Myometrial cell (primary cell): ENCODE results near the gene ANKRD61. TPM values are rescaled to one million over a fixed set of nuclear protein-coding genes. Genes with fewer than 3 reads are reported as not detected.

Source experiments
- total RNA-seq: library from RNA; depleted of rRNA; stranded (reverse); fragments of >200 nt; gene quantifications from 2 replicates; pipeline ENCODE4 v1.2.3, GENCODE V29; 2015

The ANKRD61 gene
- total RNA-seq = not detected in 2 replicates

GRCh38 chr7:6030988-6031387, at the start of gene ANKRD61:
ANKRD61 (plus strand) TSS chr7:6031376; CDS start chr7:6031376, 0 bp downstream.

GRCh38 chr7:6008668-6009611, 22.2 kb upstream of the ANKRD61 start, which contains the start of the genes AIMP2 and PMS2:
AIMP2 (plus strand) TSS chr7:6009272; CDS start chr7:6009364, 92 bp downstream.
PMS2 (minus strand) TSS chr7:6009049; CDS start chr7:6009019, 30 bp downstream.

Other genes starting within 250 kb of the ANKRD61 start
- gene RNF216, start 249.7 kb upstream of the ANKRD61 start, total RNA-seq = 20.8 and 27.5 TPM in 2 replicates
- gene OCM, start 150.6 kb upstream of the ANKRD61 start, total RNA-seq = not detected in 2 replicates
- 77.4 and 79.6 TPM in 2 replicates for gene CCZ1, start 132.6 kb upstream of the ANKRD61 start, total RNA-seq
- gene RSPH10B, start 60.7 kb upstream of the ANKRD61 start, total RNA-seq = not detected in 2 replicates
- 11.5 and 14.5 TPM in 2 replicates for gene PMS2, start 22.3 kb upstream of the ANKRD61 start, total RNA-seq
- gene AIMP2, start 22.1 kb upstream of the ANKRD61 start, total RNA-seq = 58.8 and 69.2 TPM in 2 replicates
- 120 and 142 TPM in 2 replicates for gene EIF2AK1, start 27.8 kb downstream of the ANKRD61 start, total RNA-seq
- 1.7 and 2.5 TPM in 2 replicates for gene USP42, start 73.6 kb downstream of the ANKRD61 start, total RNA-seq
- 27.1 and 34.9 TPM in 2 replicates for gene CYTH3, start 241.2 kb downstream of the ANKRD61 start, total RNA-seq